GM23338 (cell line): ENCODE data around the gene IRX2. TPM values are rescaled to one million over a fixed set of nuclear protein-coding genes. Genes with fewer than 3 reads are reported as not detected.

ENCODE experiments used
- ATAC-seq: fragments of 200-7000 bp; cut with Tn5 transposase; 3 replicates; pipeline ENCODE4 v1.9.1; 2020
- DNase-seq: peaks from one replicate; pipeline ENCODE4 v3.0.0-alpha.2; 2015; ENCODE audit warnings: low spot score
- H2AFZ ChIP-seq: fragments of 200-600 bp; sonication (generic); 2 replicates; pipeline ENCODE4 v1.8.0; 2016; ENCODE audit warnings: antibody characterized with exemption, mild to moderate bottlenecking, moderate library complexity
- H3F3A ChIP-seq: fragments of 200-600 bp; sonication (generic); replicated peaks from 2 replicates; pipeline ENCODE4 v1.8.0; 2017; ENCODE audit warnings: antibody characterized with exemption, mixed run types, low read depth
- H3K27ac ChIP-seq: fragments of 200-600 bp; sonication (generic); 2 replicates; pipeline ENCODE4 v1.6.1; 2016; ENCODE audit warnings: low read depth
- H3K27me3 ChIP-seq: fragments of 200-600 bp; sonication (generic); 2 replicates; pipeline ENCODE4 v1.8.0; 2016; ENCODE audit warnings: mild to moderate bottlenecking, mixed run types, moderate library complexity; ENCODE audit not compliant: insufficient read depth
- H3K36me3 ChIP-seq: fragments of 200-600 bp; sonication (generic); 2 replicates; pipeline ENCODE4 v1.8.0; 2016; ENCODE audit warnings: mild to moderate bottlenecking; ENCODE audit not compliant: insufficient read depth
- H3K4me1 ChIP-seq: fragments of 200-600 bp; sonication (generic); 2 replicates; pipeline ENCODE4 v1.8.0; 2016; ENCODE audit warnings: mild to moderate bottlenecking, moderate library complexity; ENCODE audit not compliant: insufficient read depth
- H3K4me2 ChIP-seq: fragments of 200-600 bp; sonication (generic); 2 replicates; pipeline ENCODE4 v1.7.1; 2017; ENCODE audit warnings: mixed run types
- H3K4me3 ChIP-seq: fragments of 200-600 bp; sonication (generic); 2 replicates; pipeline ENCODE4 v1.6.1; 2016; ENCODE audit warnings: mixed run types
- H3K79me2 ChIP-seq: fragments of 200-600 bp; sonication (generic); replicated peaks from 2 replicates; pipeline ENCODE4 v1.8.0; 2017; ENCODE audit warnings: mild to moderate bottlenecking; ENCODE audit not compliant: insufficient read depth
- H3K9me2 ChIP-seq: fragments of 200-600 bp; sonication (generic); 2 replicates; pipeline ENCODE4 v1.8.0; 2017; ENCODE audit not compliant: insufficient read depth
- H4K20me1 ChIP-seq: fragments of 200-600 bp; sonication (generic); replicated peaks from 2 replicates; pipeline ENCODE4 v1.8.0; 2017; ENCODE audit warnings: mild to moderate bottlenecking; ENCODE audit not compliant: insufficient read depth
- H3K27ac Mint-ChIP-seq: 2 replicates; pipeline ENCODE4 v1.8.0; 2020; ENCODE audit warnings: inconsistent platforms, mild to moderate bottlenecking, moderate library complexity, mixed read lengths
- H3K27me3 Mint-ChIP-seq: 3 replicates; pipeline ENCODE4 v1.8.0; 2022; ENCODE audit warnings: low read depth, mild to moderate bottlenecking, moderate library complexity, mixed read lengths, inconsistent platforms; ENCODE audit not compliant: insufficient read depth, poor library complexity
- H3K36me3 Mint-ChIP-seq: 3 replicates; pipeline ENCODE4 v1.8.0; 2021; ENCODE audit warnings: low read depth, mild to moderate bottlenecking, inconsistent platforms, moderate library complexity, mixed read lengths
- H3K4me1 Mint-ChIP-seq: 3 replicates; pipeline ENCODE4 v1.8.0; 2020; ENCODE audit warnings: mild to moderate bottlenecking, inconsistent platforms, mixed read lengths
- H3K4me3 Mint-ChIP-seq: 3 replicates; pipeline ENCODE4 v1.8.0; 2021; ENCODE audit warnings: moderate library complexity, mild to moderate bottlenecking, inconsistent platforms, mixed read lengths
- H3K9me3 Mint-ChIP-seq: 3 replicates; pipeline ENCODE4 v1.8.0; 2020; ENCODE audit warnings: moderate library complexity, mild to moderate bottlenecking, inconsistent platforms, mixed read lengths
- CREB1 ChIP-seq: fragments of 250-450 bp; sonication (Bioruptor Pico); IDR thresholded peaks from 2 replicates; pipeline ENCODE4 v1.5.0; 2020; ENCODE audit warnings: low read depth, mild to moderate bottlenecking, moderate library complexity
- EZH2 ChIP-seq: fragments of 200-600 bp; sonication (generic); IDR thresholded peaks from one replicate; pipeline ENCODE4 v1.8.0; 2017; ENCODE audit warnings: antibody characterized with exemption, mild to moderate bottlenecking, low read depth; ENCODE audit not compliant: unreplicated experiment
- EZH2phosphoT487 ChIP-seq: fragments of 200-600 bp; sonication (generic); IDR thresholded peaks from one replicate; pipeline ENCODE4 v1.8.1; 2018; ENCODE audit warnings: antibody characterized with exemption; ENCODE audit not compliant: unreplicated experiment
- JUNB ChIP-seq: IDR thresholded peaks from one replicate; pipeline ENCODE4 v1.6.1; 2016; ENCODE audit warnings: antibody characterized with exemption; ENCODE audit not compliant: unreplicated experiment
- NANOG ChIP-seq: IDR thresholded peaks from 2 replicates; pipeline ENCODE4 v1.6.1; 2016; ENCODE audit warnings: antibody characterized with exemption, borderline replicate concordance
- POLR2AphosphoS5 ChIP-seq: IDR thresholded peaks from 2 replicates; pipeline ENCODE4 v1.6.1; 2016; ENCODE audit warnings: antibody characterized with exemption, low read depth
- STAT1 ChIP-seq: IDR thresholded peaks from one replicate; pipeline ENCODE4 v1.6.1; 2016; ENCODE audit warnings: antibody characterized with exemption; ENCODE audit not compliant: unreplicated experiment
- ZNF114 ChIP-seq: fragments of 250-450 bp; sonication (Bioruptor Pico); IDR thresholded peaks from 2 replicates; pipeline ENCODE4 v1.5.0; 2020; ENCODE audit warnings: mild to moderate bottlenecking, moderate library complexity
- ZNF331 ChIP-seq: fragments of 250-450 bp; sonication (Bioruptor Pico); IDR thresholded peaks from 2 replicates; pipeline ENCODE4 v1.5.0; 2020; ENCODE audit warnings: low read depth, mild to moderate bottlenecking, moderate library complexity
- polyA plus RNA-seq: library from polyadenylated mRNA; unstranded; fragments of >200 nt; fragmentation: Nextera tagmentation; extraction: Ambion mirVana; gene quantifications from 2 replicates; pipeline ENCODE4 v1.2.1, GENCODE V29; 2016
- total RNA-seq: library from RNA; depleted of rRNA; stranded (reverse); fragments of >200 nt; shearing (Covaris generic); gene quantifications from 2 replicates; pipeline ENCODE4 v1.2.3, GENCODE V29; 2014
- TF ChIP-seq, protein P1 (sequence below): IDR thresholded peaks from 2 replicates; pipeline ENCODE4 v1.6.1; 2016; ENCODE audit warnings: antibody characterized with exemption
- TF ChIP-seq, protein P2 (sequence below), 2 experiments: fragments of 200-600 bp in 1 of 2; sonication (generic) in 1 of 2; conservative IDR thresholded peaks; 2 replicates each; pipeline versions ENCODE4 v1.5.1 to v1.6.1; 2016 to 2017; ENCODE audit warnings: antibody characterized with exemption in 2 of 2, low read depth in 2 of 2, mild to moderate bottlenecking in 2 of 2, moderate library complexity in 1 of 2
- TF ChIP-seq, protein P3 (sequence below): fragments of 250-450 bp; sonication (Bioruptor Pico); IDR thresholded peaks from 2 replicates; pipeline ENCODE4 v1.5.0; 2020; ENCODE audit warnings: mild to moderate bottlenecking, moderate library complexity

IRX2 gene
- total and polyA plus RNA-seq, 2 experiments from 2014 or later: 13.6 to 25.3 TPM

GRCh38 chr5:2722901-2723300 lies 28.6 kb downstream of the IRX2 start:
- Histone ChIP-seq H3K79me2 (no peaks in the 10 kb centered on the region), H3K4me1 (no peaks in the 10 kb centered on the region), H4K20me1 (no peaks in the 10 kb centered on the region), H2AFZ (no peak overlapping the region), H3K9me2 (no peaks in the 10 kb centered on the region), H3K4me2 (no peak overlapping the region), H3K27ac (no peak overlapping the region), H3K36me3 (no peaks in the 10 kb centered on the region), H3K27me3 (no peaks in the 10 kb centered on the region), H3F3A (no peaks in the 10 kb centered on the region), H3K4me3 (no peak overlapping the region)
- H3K9me3 Mint-ChIP-seq: no peaks in the 10 kb centered on the region
- ATAC-seq: no peak
- no peak overlapping the region for H3K4me3 Mint-ChIP-seq
- DNase-seq: no peak
- no peak overlapping the region for H3K27ac Mint-ChIP-seq
- TF ChIP-seq CREB1 (no peak), ZNF331 (no peak), EZH2phosphoT487 (no peak), NANOG (no peak), STAT1 (no peak), EZH2 (no peak), JUNB (no peak), ZNF114 (no peak), POLR2AphosphoS5 (no peak)
- TF ChIP-seq, protein P1, sequence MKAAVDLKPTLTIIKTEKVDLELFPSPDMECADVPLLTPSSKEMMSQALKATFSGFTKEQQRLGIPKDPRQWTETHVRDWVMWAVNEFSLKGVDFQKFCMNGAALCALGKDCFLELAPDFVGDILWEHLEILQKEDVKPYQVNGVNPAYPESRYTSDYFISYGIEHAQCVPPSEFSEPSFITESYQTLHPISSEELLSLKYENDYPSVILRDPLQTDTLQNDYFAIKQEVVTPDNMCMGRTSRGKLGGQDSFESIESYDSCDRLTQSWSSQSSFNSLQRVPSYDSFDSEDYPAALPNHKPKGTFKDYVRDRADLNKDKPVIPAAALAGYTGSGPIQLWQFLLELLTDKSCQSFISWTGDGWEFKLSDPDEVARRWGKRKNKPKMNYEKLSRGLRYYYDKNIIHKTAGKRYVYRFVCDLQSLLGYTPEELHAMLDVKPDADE: no peak
- TF ChIP-seq, protein P2, sequence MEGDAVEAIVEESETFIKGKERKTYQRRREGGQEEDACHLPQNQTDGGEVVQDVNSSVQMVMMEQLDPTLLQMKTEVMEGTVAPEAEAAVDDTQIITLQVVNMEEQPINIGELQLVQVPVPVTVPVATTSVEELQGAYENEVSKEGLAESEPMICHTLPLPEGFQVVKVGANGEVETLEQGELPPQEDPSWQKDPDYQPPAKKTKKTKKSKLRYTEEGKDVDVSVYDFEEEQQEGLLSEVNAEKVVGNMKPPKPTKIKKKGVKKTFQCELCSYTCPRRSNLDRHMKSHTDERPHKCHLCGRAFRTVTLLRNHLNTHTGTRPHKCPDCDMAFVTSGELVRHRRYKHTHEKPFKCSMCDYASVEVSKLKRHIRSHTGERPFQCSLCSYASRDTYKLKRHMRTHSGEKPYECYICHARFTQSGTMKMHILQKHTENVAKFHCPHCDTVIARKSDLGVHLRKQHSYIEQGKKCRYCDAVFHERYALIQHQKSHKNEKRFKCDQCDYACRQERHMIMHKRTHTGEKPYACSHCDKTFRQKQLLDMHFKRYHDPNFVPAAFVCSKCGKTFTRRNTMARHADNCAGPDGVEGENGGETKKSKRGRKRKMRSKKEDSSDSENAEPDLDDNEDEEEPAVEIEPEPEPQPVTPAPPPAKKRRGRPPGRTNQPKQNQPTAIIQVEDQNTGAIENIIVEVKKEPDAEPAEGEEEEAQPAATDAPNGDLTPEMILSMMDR (conservative IDR thresholded peaks at IDR 0.05; ENCODE audit: low read depth in 2 of 2): no peak
- TF ChIP-seq, protein P3, sequence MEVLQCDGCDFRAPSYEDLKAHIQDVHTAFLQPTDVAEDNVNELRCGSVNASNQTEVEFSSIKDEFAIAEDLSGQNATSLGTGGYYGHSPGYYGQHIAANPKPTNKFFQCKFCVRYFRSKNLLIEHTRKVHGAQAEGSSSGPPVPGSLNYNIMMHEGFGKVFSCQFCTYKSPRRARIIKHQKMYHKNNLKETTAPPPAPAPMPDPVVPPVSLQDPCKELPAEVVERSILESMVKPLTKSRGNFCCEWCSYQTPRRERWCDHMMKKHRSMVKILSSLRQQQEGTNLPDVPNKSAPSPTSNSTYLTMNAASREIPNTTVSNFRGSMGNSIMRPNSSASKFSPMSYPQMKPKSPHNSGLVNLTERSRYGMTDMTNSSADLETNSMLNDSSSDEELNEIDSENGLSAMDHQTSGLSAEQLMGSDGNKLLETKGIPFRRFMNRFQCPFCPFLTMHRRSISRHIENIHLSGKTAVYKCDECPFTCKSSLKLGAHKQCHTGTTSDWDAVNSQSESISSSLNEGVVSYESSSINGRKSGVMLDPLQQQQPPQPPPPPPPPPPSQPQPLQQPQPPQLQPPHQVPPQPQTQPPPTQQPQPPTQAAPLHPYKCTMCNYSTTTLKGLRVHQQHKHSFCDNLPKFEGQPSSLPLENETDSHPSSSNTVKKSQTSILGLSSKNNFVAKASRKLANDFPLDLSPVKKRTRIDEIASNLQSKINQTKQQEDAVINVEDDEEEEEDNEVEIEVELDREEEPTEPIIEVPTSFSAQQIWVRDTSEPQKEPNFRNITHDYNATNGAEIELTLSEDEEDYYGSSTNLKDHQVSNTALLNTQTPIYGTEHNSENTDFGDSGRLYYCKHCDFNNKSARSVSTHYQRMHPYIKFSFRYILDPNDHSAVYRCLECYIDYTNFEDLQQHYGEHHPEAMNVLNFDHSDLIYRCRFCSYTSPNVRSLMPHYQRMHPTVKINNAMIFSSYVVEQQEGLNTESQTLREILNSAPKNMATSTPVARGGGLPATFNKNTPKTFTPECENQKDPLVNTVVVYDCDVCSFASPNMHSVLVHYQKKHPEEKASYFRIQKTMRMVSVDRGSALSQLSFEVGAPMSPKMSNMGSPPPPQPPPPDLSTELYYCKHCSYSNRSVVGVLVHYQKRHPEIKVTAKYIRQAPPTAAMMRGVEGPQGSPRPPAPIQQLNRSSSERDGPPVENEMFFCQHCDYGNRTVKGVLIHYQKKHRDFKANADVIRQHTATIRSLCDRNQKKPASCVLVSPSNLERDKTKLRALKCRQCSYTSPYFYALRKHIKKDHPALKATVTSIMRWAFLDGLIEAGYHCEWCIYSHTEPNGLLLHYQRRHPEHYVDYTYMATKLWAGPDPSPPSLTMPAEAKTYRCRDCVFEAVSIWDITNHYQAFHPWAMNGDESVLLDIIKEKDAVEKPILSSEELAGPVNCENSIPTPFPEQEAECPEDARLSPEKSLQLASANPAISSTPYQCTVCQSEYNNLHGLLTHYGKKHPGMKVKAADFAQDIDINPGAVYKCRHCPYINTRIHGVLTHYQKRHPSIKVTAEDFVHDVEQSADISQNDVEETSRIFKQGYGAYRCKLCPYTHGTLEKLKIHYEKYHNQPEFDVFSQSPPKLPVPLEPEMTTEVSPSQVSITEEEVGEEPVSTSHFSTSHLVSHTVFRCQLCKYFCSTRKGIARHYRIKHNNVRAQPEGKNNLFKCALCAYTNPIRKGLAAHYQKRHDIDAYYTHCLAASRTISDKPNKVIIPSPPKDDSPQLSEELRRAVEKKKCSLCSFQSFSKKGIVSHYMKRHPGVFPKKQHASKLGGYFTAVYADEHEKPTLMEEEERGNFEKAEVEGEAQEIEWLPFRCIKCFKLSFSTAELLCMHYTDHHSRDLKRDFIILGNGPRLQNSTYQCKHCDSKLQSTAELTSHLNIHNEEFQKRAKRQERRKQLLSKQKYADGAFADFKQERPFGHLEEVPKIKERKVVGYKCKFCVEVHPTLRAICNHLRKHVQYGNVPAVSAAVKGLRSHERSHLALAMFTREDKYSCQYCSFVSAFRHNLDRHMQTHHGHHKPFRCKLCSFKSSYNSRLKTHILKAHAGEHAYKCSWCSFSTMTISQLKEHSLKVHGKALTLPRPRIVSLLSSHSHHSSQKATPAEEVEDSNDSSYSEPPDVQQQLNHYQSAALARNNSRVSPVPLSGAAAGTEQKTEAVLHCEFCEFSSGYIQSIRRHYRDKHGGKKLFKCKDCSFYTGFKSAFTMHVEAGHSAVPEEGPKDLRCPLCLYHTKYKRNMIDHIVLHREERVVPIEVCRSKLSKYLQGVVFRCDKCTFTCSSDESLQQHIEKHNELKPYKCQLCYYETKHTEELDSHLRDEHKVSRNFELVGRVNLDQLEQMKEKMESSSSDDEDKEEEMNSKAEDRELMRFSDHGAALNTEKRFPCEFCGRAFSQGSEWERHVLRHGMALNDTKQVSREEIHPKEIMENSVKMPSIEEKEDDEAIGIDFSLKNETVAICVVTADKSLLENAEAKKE (CRISPR knock-in tag): no peak
- H3K27me3 Mint-ChIP-seq: peaks cover 6% of the 10 kb centered on the region
- no peaks in the 10 kb centered on the region for H3K36me3 Mint-ChIP-seq
- H3K4me1 Mint-ChIP-seq: no peaks in the 10 kb centered on the region; the same call in 1 of the 3 replicates
